H4 (cell line): ENCODE results near the gene PALLD. TPM values are rescaled to one million over a fixed set of nuclear protein-coding genes. Genes with fewer than 3 reads are reported as not detected.

ENCODE experiments used
- DNase-seq: peaks from one replicate; pipeline ENCODE4 v3.0.0-alpha.2; 2015; ENCODE audit warnings: low spot score
- total RNA-seq: library from RNA; depleted of rRNA; stranded (reverse); fragments of >200 nt; shearing (Covaris generic); gene quantifications from 2 replicates; pipeline ENCODE4 v1.2.3, GENCODE V29; 2014

The PALLD gene
- total RNA-seq, 1 experiment from 2014 or later: 82.3 TPM

DNA sequence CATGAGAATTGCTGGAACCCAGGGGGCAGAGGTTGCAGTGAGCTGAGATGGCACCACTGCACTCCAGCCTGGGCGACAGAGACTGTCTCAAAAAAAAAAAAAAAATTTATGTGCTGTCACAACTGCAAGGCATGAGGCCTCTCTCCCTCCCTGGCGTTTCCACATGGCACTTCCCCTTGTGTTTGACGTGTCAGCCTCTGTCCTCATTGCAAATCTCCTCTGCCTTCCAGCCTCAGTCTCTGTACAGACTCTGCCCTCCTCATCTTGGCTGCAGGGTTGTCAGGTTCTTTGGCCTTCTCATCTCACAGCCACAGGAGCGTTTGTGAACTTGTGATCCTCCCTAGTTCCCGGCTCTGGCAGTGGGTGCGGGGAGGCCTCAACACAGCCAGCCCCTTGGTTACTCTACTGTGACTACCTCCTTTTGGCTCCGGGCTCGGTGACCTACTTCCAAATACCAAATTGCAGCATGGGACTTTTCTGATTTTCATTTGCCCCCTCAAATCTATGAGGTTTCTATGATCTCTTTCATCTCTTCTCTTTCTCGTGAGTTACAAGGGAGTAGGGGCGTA lies 263.2 kb downstream of the PALLD start:
- no peak for DNase-seq

DNA sequence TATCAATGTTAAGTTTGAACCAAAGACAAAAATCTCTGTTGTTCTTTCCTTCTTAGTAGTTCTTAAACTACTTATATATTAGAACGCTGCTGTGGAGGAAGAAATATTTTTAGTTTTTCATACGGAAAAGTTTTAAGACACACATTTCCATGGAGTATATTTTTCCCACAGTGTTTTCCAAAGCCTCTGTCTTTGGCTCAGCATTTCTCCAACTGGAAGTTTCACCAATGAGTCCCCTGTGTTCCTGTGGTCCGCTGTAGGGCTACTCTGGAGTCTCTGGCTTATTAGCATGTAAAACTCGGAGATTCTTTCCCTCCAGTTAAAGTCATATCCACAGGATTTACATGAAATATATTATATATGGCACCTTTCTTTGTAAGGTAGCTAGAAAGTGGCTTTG lies 264.2 kb downstream of the PALLD start:
- DNase-seq: no peak

DNA sequence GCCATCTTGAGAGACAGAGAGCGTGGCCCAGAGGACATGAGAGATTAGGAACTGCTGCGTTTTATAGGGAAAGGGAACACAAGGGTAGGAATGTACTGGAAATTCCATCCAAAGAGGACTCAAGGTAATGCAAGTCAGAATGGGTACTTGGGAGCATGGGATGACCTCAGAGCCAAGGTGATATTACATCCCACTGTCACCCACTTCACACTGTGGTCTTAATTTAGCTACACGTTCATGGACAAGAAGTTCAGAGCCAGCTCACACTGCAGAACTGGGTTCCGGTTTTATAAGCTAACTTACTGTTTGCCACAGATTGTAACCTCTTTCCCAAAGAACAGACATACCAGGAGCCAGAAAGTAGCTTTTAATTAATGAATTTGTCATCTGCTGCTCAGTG lies 268.5 kb downstream of the PALLD start:
- DNase-seq: no peak

DNA sequence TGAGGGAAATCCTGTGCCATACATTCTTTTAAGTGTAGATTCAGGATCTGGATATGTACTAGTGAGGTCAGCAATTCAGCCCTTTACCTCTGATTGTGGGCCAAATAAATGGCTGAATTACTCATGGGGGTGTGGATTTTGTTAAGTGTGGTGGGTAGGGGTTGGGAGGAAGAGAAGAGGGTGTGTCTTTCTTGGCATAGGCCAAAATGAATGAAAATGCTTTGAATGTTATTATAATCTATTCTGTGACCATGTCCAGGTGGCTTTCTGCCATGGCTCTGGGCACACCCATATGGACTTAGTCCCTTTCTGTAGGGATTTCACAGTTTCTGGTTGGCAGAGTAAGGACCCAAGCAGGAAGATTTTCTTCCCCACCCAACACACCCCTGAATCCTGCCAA lies 268.9 kb downstream of the PALLD start:
- DNase-seq: peak; percentile 57

DNA sequence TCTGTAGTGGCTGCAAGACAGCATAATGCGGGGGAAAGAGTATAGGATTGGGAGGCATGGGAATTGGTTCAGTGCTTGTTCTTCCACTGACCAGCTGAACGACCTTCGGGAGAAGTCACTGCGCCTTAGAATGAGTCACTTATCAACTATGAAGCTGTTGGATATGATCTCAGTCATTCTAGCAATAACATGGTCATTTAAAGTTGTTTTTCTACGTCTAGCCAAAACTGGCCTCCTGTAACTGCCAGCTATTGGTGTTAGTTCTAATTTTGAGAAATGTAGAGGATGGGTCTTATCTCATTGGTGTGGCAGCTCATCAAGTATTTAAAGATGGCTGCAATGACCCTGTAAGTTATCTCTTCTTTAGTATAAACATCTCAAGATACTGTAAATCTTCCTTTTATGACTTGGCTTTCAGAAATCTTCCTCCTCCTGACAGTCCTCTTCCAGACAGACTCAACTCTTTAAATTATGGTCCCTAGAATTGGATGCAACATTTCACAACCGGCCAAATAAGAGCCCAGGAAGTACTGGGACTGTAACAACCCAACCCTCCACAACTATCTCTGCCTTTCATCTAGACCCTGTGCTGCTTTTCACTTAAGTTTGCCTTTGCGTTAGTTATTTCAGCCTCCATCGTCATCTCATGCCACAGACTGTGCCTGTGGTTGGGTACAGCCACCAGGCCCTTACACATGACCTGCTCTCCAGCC lies 269.9 kb downstream of the PALLD start:
- no peak for DNase-seq

DNA sequence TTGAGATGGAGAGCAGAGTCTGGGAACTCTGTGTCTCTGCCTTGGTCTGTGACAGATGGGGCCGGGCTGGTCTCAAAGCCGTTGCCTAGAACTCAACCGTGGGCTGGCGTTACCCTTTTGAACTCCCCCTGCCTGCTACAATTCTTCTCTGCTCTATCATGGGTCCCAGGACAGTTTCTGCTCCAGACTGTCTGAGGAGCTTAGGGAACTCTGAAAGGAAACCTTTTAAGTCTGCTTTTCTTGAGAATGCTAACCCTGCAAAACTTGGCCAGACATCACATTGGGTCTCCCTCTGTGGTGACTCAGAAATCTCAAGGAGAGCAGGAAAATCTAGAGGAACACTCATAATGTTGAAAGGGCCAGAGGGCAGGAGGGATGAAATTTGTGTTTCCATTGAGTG lies 272.6 kb downstream of the PALLD start:
- DNase-seq: no peak

DNA sequence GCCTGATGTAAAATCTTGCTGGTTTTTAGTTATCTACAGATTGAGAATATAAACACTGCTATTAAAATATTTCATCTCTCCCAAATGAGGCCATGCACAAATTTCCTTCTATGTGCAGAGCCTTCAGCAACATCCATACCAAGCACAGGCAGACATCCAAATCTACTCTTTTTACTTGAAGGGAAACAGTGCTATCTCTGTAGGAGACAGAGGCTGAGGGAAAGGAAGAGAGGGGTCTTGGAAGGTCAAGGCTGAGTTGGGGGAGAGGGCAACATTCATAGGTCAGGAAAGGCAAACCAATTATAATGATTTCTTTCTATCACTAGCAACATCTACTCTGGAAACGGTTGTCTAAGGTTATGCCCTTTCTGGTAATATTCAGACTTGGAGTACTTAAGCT lies 273.0 kb downstream of the PALLD start:
- DNase-seq: no peak

DNA sequence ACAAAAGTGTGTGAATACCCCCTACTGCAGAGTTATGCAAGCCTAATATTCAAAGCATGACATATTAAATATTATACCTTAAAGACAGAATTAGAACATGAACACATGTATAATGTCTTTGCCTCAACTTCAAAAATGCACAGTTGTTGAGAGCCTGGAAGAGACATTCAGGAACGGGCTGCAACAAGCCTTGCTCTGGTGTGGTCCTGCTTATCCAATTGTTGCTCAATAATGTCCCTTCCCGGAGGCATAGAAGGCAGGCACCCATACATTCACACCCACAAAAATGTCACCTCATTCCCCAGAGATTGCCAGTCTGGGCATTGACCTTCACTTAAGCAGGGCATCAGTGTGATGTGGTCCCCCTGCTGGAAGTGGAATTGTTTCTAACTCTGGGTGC lies 274.4 kb downstream of the PALLD start:
- no peak for DNase-seq

DNA sequence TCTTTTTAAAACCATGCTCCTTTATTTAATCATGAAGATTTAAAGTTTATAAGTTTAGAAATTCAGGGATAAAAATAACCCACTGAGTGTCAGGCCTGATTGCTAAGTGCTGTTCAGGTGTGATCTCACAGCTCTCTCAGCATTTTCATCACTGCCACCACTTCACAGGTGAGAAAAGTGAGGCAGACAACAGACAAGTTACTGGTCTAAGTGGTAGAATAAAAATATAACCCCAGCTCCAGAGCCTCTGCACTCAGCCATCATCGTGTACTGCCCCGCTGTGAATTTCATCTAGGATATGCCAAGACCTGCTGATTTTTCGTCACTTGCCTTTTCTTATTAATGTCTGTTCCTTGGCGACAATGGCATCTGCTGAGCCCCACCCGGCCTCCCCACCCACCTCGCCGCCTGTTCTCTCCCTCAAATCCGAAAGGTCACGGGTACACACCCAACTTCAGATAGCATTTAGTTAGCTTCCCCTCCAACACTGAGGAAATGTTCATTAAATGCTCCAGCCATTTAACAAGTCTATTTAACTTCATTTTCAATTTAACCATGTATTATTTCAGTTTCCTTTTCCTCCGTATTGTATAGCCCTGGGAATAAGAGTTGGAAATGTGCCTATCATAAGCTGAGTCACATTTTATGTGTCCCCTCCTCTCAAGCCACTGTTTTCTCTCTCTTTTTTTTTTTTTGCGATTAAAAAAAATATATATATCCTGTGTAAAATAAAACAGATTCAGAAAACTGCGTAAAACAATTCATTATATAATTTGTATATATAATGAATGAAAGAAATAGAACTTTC lies 276.7 kb downstream of the PALLD start:
- DNase-seq: no peak

DNA sequence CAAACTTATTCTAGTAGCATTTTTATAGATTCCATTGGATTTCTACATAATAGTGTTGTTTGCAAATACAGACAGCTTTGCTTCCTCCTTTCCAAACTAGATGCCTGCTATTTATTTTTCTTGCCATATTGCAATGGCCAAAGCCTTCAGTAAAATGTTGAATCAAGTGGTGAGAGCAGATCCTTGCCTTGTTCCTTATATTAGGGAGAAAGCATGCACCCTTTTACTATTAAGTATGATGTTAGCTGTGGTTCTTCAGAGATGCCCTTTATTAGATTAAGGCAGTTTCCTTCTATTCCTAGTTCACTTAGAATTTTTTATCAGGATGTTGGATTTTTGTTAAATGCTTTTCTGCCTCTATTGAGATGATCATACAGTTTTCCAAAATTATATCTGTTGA lies 279.5 kb downstream of the PALLD start:
- DNase-seq: no peak

DNA sequence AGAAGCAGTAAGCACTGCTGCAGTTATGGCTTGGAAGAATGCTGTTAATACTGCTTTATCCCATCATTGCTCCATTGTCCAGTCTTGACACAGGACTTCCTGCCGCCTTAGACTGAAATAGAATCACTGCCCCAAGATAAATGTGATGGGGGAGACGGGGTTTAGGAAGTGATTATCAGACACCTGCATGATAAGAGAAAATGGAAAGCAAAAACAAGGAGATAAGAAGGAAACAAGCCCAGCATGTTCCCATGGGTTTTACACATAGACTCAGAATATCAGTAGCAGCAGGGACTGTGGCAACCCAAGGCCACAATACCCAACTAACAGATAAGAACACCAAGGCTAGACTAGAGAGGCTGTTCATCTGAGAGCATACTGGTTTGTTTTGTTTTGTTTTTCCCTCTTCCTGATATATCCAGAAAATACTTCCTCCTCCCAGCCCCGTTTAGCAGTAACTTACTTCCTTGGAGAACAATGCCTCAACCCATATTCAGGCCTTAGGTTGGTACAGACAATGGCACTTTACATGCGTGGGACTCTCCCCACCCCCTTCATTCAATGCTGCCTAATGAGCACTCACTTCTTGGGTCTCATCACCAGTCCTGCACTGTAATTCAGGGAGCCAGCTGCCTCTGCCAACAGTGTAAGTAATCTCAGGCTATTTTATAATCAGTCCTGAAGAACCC lies 280.6 kb downstream of the PALLD start:
- DNase-seq: no peak

DNA sequence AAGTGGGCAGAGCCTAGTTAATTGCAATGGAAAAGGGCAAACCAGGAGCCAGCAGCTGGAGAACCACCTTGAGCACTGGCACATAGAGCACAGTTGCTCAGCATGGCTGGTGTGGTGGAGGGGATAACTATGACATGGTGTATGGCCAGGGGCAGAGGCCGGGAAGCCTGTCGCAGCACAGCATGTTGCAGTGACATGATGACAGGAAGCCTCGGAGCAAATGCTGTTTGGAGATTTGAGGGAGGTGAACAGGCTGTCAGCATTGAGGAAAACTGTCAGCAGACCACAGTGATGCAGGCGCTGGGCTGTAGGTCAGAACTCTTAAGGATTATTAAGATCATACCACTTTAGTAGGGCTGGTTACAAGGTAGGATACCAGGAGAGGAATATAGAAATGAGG lies 284.5 kb downstream of the PALLD start:
- DNase-seq: no peak

DNA sequence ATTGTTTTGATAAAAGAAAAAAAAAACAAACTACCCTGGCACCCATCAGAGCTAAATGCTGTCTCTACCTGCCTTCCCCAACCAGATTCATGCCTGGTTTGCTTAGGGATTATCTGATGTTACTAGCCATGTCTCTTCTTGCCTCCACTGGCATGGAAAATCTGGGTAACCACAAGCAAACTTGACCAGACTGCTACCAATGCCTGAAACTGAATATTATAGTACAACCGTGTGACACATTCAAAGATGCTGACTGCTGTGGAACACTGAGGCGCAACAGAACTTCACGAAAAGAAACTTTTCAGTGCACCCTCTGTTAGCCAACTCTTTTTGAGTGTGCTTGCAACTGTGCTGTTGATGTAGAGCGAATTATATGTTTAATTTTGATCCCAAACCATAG lies 285.1 kb downstream of the PALLD start:
- no peak for DNase-seq

DNA sequence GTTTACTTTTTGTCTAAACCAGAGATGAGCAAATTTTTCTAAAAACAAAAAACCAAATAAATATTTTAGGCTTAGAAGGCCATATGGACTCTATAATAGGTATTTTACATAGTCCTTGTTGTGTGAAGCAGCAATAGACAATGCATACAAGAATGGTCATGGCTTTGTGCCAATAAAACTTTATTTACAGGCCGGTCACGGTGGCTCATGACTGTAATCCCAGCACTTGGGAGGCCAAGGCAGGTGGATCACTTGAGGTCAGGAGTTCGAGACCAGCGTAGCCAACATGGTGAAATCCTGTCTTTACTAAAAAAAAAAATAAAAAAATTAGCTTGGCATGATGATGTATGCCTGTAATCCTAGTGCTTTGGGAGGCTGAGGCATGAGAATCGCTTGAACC lies 285.6 kb downstream of the PALLD start:
- no peak for DNase-seq

DNA sequence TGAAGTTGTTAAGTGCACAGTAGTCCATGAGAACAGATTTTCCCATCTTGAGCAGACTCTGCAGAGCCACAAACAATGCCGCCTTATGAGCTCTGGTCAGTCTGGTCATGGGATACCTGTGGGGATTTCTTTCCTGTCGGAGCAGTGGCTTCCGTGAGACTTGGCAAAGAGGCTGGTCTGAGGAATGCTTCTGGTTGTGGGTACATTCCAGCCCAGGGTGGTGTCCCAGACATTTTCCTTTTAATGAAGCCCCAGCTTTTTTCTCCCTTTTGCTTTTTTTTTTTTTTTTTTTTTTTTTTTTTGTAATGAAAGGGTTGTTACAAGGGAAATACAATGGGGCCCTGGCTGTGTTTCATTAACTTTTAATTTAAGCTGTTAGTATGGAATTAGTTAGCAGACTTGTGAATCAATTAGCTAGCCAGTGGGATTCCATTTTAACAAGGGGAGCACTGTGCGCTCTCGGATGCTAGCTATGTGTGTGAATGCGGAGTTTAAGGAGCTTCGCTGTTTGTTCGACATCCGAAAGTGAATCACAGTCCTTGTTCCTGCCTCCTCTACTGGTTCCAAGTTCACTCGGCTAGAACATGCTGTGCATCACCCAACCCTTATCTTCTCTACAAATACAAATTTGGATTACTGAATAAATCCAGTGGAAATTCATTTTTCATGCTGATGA lies 288.1 kb downstream of the PALLD start:
- peak; percentile 71 for DNase-seq

DNA sequence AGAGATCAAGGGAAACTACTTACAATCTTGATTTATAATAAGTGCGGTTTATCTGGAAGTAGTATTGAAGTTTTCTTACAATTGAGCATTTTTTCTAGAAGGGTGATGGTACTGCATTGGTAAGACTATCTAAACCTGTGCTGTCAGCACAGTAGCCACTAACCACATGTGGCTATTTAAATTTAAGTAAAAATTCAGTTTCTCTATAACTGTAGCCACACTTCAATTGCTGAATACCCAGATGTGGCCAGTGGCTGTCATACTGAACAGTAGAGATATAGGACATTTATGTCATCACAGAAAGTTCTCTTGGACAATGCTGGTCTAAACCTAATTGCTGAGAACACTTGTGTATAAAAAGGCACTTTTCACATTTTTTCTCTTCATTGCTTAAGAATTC lies 290.5 kb downstream of the PALLD start:
- no peak for DNase-seq

DNA sequence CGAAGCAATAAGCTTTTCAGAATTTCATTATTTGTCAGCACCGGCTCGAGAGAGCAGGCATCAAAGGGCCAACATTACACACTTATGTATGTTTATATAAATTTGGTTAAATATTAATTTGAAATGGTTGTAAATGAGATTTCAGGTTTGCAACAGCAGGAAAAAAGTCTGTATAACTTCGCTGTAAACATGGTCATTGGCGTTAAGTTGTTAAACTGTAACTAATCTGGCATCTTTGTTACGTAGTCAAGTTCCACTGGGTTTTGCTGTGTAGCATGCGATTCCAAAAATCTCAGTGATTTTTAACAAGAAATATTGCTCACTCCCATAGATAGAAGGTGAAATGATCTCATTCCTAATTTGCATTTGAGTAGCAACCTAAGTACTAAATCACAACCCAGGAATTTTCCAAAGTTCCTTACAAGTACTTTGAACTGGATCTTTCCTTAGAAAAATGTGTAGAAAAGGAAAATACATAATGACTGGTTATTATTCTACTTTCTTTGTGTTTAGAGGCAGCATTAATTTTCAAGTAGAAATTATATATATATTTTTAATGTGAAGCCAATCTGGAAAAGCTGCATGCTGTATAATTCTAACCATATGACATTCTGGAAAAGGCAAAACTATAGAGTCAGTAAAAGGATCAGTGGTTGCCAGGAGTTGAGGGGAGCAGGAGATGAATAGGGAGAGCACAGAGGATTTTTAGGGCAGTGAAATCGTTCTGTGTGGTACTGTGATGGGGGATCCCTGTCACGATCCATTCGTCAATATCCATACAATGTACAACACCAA lies 291.1 kb downstream of the PALLD start:
- no peak for DNase-seq

DNA sequence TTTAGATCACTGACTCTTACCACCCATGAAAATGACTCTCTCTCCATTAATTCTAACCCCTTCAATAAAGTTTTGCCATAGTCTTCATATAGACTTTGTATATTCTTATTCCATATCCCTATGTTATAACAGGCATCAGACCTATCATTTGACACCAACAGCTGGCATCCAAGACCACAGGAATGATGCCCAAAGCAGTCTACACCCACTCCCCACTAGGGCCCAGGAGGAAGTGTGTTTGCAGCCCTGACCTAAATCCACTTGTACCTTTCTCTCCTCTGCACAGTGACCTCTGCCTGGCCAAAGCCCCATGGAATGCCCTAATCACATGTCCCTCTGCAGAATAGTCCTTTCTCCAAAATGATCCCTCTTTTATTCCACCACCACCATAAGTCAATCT lies 294.0 kb downstream of the PALLD start:
- DNase-seq: no peak

DNA sequence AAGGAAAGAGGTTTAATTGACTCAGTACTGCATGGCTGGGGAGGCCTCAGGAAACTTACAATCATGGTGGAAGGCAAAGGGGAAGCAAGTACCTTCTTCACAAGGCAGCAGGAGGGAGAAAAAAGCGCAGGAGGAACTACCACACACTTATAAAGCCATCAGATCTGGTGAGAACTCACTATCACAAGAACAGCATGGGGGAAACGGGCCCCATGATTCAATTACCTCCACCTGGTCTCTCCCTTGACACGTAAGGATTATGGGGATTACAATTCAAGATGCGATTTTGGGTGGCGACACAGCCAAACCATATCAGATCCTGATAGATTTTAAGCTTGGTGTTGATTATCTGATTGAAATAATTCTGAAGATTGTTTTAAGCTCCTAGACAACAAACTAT lies 294.5 kb downstream of the PALLD start:
- DNase-seq: no peak

DNA sequence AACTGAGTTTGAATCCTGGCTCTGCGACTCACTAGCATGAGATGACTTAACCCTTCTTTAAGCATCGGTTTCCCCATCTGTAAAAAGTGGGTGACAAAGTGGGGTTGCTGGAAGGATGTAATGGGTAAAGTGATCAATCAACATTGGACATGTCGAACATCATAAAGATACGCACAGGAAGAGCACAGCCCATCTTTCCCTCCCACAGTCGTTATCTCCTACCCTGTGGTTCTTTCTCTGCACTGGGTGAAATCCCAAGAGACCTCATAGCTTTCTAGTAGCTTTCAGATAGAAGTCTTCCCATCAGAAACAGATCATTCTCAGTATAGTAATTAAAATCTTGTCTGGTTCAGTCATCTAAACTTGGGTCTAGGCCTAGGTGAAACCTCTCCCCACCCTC lies 296.7 kb downstream of the PALLD start:
- no peak for DNase-seq

DNA sequence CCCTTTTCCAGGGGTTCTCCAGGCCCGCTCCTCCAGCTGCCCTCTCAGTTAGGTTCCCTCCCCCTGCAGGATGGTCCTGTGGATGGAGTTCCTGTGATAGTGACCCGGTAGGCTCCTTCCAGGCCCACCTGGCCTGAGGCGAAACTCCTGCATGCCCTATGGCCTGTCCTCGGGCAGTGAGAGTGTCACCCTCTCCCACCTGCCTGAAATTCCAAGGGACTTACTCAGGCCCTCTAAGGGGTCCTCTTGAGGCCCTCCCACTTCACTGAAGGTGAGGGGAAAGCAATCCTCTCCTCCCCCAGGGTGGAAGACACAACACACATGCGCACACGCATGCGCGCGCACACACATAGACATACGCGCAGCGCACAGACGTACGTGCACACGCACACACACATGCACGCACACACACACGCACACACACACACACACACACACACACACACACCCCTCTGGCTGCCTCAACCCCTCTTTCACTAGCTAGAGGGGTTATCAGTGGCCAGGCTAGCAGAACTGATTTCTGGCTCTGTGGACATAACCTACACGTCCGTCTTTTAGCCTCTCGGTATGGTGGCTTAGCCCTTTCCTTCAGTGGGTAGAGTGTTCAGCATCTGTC lies 297.3 kb downstream of the PALLD start:
- DNase-seq: no peak
